CD4-positive, alpha-beta T cell treated with Interferon alpha-2 for 1 hour (primary cell): ENCODE results near the gene HIBCH.
"Not testable (repeated sequence)": the region's sequence is repeated elsewhere in the genome, so short reads cannot be mapped to it uniquely, and the experiment has no call there.

ENCODE experiments used
- DNase-seq, 2 donors: peaks; one replicate each; pipeline ENCODE4 v3.0.0-alpha.2; 2020 to 2022

Gene HIBCH

DNA sequence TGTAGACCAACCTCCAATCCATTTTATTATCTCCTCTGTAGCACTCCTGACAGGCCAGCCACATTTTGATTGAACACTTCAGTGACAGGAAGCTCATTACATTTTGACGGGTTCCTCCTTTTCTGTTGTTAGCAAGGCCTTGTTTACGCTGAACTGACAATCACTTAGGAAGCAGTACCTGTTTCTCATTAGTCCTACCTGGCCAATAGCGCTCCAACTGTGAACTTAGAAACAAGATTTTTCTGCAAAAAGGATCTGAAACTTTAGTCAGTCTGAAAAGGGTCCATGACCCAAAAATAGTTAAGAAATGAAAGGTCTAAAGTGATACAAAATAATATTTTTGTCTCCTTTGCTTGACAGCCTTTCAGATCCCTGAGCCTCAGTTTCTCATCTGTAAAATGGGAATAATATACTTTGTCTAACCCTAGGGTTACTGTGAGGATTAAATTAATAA lies 137.5 kb downstream of the HIBCH start:
- no peak for DNase-seq

GRCh38 chr2:190181123-190181669 lies 138.4 kb downstream of the HIBCH start:
- DNase-seq, result no peak

DNA sequence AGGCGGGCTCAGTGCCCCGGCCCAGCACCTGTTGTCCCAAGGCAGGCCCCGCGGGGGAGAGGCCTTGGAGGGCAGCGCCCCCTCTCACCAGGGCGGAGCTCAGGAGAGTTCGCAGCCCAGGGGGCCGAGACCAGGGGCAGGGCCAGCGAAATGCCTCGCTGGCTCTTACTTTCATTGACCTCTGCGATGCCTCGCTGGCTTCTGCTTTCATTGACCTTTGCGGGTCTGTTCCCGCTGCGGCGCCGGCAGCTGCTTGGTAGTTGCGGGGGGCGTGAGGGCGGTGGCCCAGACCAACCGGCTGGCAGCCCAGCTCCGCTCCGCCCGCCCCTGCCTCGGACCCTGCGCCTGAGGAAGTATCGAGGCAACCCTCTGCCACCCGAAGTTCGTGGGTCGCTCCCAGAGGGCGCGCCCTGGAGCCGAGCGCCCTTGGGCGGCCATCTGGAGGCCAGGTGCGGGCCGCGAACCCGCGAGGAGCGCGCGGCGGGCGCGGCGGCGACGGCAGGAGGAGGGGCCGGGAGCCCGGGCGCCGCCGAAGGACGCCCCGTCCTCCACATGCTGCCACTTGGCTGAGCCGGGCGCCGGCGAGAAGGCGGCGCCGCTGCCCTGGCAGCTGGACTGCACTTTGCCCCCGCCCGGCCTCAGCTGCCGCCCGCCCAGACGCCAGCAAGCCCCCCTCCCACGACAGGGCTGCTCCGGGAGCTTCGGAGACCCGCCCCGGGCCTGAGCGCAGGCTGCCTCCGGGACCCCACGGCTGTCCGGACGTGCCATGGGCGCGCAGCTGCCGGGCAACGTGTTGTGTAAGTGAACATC lies 139.1 kb downstream of the HIBCH start:
- DNase-seq, result peak; percentile 13 to 18

DNA sequence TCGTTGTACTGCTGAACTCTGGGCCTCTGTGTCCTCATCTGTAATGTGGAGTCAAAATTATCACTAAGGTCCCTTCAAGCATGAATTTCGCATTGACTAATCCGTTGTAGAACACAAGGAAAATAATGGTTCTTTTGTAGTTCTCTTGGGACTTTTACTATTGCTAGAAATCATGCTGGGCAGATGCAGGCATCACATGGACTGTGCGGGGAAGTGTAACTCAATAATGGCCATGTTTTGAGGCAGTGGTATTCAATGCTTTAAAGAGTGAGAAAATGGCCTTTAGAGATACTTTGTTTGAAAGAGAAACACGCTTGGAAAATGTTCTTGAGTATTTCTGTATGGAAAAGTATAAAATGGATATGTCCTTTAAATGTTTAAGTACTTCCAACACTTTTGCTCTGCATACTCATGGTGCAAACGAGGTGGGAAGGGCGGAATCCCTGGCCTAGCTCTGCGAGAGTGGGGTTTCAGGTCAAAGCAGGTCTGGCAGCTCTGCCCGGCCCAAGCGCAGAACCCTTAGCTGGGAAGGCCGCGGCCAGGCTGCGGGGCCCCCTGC lies 139.8 kb downstream of the HIBCH start:
- DNase-seq, result no peak

GRCh38 chr2:190178066-190178722 lies 141.4 kb downstream of the HIBCH start:
- DNase-seq, result no peak

GRCh38 chr2:190177249-190178040 lies 142.2 kb downstream of the HIBCH start:
- DNase-seq, result no peak

- no peak for DNase-seq
Measured at GRCh38 chr2:190173392-190173791, 146.2 kb downstream of the HIBCH start.

DNA sequence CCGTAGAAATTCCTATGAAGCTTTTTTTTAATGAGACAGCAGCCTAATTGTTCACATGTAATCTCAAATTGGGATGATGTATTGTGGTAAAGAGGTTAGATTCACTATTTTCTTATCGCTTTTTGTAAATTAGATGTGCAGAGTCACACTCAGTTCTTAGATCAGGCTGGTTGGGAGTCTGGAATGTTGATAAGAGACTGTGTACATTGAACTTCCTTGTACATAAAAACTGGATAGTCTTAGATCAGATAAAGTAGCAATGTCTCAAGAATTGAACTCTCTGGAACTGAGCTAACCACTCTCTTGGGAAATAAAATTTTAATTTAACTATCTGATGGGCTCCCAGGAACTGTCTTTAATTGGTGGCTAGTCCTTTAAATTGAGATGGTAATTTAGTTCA lies 149.0 kb downstream of the HIBCH start:
- DNase-seq, result no peak

DNA sequence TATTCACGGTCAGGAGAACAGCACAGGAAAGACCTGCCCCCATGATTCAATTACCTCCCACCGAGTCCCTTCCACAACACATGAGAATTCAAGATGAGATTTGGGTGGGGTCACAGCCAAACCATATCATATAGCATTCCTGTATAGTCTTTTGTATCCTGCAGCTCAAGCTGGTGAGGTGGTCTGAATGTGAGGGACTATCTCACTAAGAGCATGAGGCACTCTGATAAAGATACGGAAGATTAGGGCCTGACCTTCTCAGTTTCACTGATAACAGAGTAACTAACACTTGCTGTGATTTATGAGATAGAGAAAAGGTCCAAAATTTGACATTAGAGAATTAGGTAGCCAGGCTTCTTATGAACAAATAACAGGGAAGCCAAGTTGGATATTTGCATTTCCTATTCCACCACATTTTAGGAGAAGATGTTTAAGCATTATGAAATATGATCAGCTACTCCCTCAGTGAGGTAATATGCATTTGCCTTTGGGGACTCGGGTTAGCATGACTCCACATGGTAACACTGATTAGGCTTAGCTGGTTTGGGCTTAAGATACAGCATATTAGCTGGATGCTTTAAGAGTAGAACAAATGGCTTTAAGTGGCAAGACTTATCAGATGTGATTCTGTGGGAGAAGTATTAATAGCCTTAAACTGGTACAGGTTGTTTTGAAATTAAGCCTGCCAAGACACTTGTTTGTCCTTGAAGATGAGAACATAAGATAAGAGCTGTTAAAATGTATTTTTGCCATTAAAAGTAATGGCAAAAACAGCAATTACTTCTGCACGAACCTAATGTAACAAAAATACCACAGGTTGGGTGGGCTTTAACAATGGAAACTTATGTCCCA lies 150.2 kb downstream of the HIBCH start:
- no peak for DNase-seq

DNA sequence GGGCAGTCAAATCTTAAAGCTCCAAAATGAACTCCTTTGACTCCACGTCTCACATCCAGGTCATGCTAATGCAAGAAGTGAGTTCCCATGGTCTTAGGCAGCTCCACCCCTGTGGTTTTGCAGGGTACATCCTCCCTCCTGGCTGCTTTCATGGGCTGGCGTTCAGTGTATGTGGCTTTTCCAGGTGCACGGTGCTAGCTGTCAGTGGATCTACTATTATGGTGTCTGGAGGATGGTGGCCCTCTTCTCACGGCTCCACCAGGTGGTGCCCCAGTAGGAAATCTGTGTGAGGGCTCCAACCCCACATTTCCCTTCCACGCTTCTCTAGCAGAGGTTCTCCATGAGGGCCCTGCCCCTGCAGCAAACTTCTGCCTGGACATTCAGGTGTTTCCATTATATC lies 151.9 kb downstream of the HIBCH start:
- DNase-seq, result no peak

DNA sequence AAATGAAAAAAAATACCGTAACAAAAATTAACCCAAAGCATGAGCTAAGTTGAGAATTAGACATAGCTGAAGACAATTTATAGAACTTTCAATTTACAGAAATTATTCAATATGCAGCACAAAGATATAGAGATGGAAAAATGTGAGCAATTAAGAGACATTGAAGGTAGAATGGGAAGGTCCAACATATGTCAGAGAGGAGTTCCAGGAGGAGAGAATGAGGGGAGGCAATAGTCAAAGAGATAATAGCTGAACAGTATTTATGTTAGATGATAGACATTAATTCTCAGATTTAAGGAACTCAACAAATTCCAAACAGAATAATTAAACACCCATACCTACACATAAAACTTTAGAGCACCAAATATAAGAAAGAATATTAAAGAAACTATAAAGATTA lies 154.1 kb downstream of the HIBCH start:
- DNase-seq, result no peak

GRCh38 chr2:190162851-190163250 lies 156.8 kb downstream of the HIBCH start:
- no peak for DNase-seq

GRCh38 chr2:190159453-190159852 lies 160.2 kb downstream of the HIBCH start:
- DNase-seq, result no peak

GRCh38 chr2:190158798-190159434 lies 160.7 kb downstream of the HIBCH start:
- no peak for DNase-seq

GRCh38 chr2:190157613-190158528 lies 161.8 kb downstream of the HIBCH start:
- not testable (repeated sequence) for DNase-seq

DNA sequence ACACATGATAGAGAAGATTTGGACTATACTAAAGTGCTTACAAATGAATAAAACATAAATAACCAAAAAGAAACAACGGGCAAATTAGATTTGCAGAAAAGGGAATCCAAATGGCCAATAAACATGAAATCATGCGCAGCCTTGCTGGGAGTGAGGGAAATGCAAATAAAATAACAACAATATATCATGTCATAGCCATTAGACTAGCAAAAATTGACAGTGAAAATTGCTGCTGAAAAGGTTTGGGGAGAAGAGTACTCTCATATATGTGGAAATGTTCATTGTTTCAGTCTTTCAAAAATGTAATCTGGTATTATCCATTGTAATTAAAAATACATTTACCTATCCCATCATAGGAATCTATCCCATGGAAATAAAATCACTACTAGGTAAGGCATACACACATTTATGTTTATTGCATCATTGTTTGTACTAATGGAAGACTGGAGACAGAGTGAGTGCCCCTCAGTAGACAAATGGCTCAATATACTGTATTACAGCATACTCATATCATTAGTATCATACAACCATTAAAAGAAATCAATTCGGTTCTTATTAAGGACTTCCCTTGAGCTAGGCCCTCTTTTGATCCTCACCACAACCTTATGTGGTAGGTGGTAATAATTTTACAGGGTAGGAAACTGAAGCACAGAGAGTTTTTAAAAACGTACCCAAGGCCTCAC lies 163.0 kb downstream of the HIBCH start:
- no peak for DNase-seq
